Type B pancreatic cell (in vitro differentiated cells): Measurements from ENCODE around the gene MCUB. TPM values are rescaled to one million over a fixed set of nuclear protein-coding genes. Genes with fewer than 3 reads are reported as not detected.

Source experiments
- DNase-seq: peaks from one replicate; pipeline ENCODE4 v3.0.0; 2021; ENCODE audit warnings: mixed read lengths; ENCODE audit not compliant: unreplicated experiment; ENCODE audit errors: extremely low spot score
- H3K27ac Mint-ChIP-seq: 2 replicates; pipeline ENCODE4 v1.8.0; 2021; ENCODE audit warnings: mild to moderate bottlenecking, mixed read lengths
- H3K27me3 Mint-ChIP-seq: 2 replicates; pipeline ENCODE4 v1.8.0; 2021; ENCODE audit warnings: mixed read lengths
- H3K36me3 Mint-ChIP-seq: 2 replicates; pipeline ENCODE4 v1.8.0; 2021; ENCODE audit warnings: mixed read lengths
- H3K4me1 Mint-ChIP-seq: one replicate; pipeline ENCODE4 v1.8.0; 2021; ENCODE audit warnings: mixed read lengths; ENCODE audit not compliant: unreplicated experiment
- H3K4me3 Mint-ChIP-seq: 2 replicates; pipeline ENCODE4 v1.8.0; 2021; ENCODE audit warnings: mild to moderate bottlenecking, mixed read lengths
- H3K9me3 Mint-ChIP-seq: 2 replicates; pipeline ENCODE4 v1.8.0; 2021; ENCODE audit warnings: mixed read lengths
- CTCF ChIP-seq: fragments of 200-600 bp; sonication (generic); conservative IDR thresholded peaks from 2 replicates; pipeline ENCODE4 v1.5.0; 2021; ENCODE audit warnings: antibody characterized with exemption, mild to moderate bottlenecking
- total RNA-seq: library from RNA; stranded (reverse); gene quantifications from 2 replicates; pipeline ENCODE4 v1.2.1, GENCODE V29; 2021; ENCODE audit warnings: low replicate concordance

MCUB gene
- total RNA-seq, 1 donor from 2014 or later: 10.1 TPM

GRCh38 chr4:109657854-109658418 is 97.9 kb downstream of the MCUB start:
- H3K4me3 Mint-ChIP-seq: no peak overlapping the region
- H3K27me3 Mint-ChIP-seq: no peaks in the 10 kb centered on the region
- no peak for DNase-seq
- no peak overlapping the region for H3K27ac Mint-ChIP-seq
- no peaks in the 10 kb centered on the region for H3K36me3 Mint-ChIP-seq
- H3K4me1 Mint-ChIP-seq: no peaks in the 10 kb centered on the region
- TF ChIP-seq CTCF: no peak
- no peaks in the 10 kb centered on the region for H3K9me3 Mint-ChIP-seq

GRCh38 chr4:109658871-109659410 is 98.9 kb downstream of the MCUB start:
- no peaks in the 10 kb centered on the region for H3K27me3 Mint-ChIP-seq
- no peaks in the 10 kb centered on the region for H3K4me1 Mint-ChIP-seq
- no peak overlapping the region for H3K27ac Mint-ChIP-seq
- no peak for TF ChIP-seq CTCF
- no peaks in the 10 kb centered on the region for H3K36me3 Mint-ChIP-seq
- DNase-seq: no peak
- no peaks in the 10 kb centered on the region for H3K9me3 Mint-ChIP-seq
- H3K4me3 Mint-ChIP-seq: no peak overlapping the region

- H3K4me3 Mint-ChIP-seq: no peak overlapping the region
- H3K9me3 Mint-ChIP-seq: no peaks in the 10 kb centered on the region
- no peaks in the 10 kb centered on the region for H3K36me3 Mint-ChIP-seq
- no peak for TF ChIP-seq CTCF
- no peaks in the 10 kb centered on the region for H3K27me3 Mint-ChIP-seq
- H3K4me1 Mint-ChIP-seq: no peaks in the 10 kb centered on the region
- no peak for DNase-seq
- H3K27ac Mint-ChIP-seq: no peak overlapping the region
These were observed 102.1 kb downstream of the MCUB start for GRCh38 chr4:109662116-109662515.

GRCh38 chr4:109662771-109663170 is 102.7 kb downstream of the MCUB start:
- Mint-ChIP-seq H3K4me1 (no peaks in the 10 kb centered on the region), H3K4me3 (no peak overlapping the region), H3K27me3 (no peaks in the 10 kb centered on the region), H3K9me3 (no peaks in the 10 kb centered on the region), H3K36me3 (no peaks in the 10 kb centered on the region), H3K27ac (no peak overlapping the region)
- no peak for TF ChIP-seq CTCF
- no peak for DNase-seq

GRCh38 chr4:109665783-109666485 is 105.9 kb downstream of the MCUB start:
- H3K4me3 Mint-ChIP-seq: no peak overlapping the region
- no peak for TF ChIP-seq CTCF

More at GRCh38 chr4:109665783-109666485, 105.9 kb downstream of the MCUB start:
- no peaks in the 10 kb centered on the region for H3K27me3 Mint-ChIP-seq
- no peaks in the 10 kb centered on the region for H3K4me1 Mint-ChIP-seq
- H3K9me3 Mint-ChIP-seq: no peaks in the 10 kb centered on the region
- no peak for DNase-seq
- no peaks in the 10 kb centered on the region for H3K36me3 Mint-ChIP-seq
- H3K27ac Mint-ChIP-seq: no peak overlapping the region
